ENCODE data around the gene KIF14.

DNA sequence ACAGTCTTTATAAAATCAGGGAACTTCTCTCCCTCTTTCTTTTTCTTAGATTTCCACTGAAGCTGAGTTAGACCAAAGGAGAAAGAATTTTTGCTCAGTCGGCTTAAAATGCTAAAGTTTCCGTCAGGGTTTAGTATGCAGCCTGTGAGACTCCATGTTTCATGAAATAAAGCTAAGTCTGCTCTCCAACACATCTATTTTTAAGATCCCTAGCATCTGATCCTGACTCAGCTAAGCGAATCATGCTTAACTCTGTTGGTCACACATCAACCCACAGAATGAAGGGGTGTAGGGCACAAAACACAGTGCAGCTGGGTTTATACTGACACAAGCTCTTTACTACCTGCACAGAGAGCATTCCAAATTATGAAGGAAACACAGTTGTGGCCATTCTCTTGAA, 108.4 kb downstream of the KIF14 start:
- TF ChIP-seq, protein P1, sequence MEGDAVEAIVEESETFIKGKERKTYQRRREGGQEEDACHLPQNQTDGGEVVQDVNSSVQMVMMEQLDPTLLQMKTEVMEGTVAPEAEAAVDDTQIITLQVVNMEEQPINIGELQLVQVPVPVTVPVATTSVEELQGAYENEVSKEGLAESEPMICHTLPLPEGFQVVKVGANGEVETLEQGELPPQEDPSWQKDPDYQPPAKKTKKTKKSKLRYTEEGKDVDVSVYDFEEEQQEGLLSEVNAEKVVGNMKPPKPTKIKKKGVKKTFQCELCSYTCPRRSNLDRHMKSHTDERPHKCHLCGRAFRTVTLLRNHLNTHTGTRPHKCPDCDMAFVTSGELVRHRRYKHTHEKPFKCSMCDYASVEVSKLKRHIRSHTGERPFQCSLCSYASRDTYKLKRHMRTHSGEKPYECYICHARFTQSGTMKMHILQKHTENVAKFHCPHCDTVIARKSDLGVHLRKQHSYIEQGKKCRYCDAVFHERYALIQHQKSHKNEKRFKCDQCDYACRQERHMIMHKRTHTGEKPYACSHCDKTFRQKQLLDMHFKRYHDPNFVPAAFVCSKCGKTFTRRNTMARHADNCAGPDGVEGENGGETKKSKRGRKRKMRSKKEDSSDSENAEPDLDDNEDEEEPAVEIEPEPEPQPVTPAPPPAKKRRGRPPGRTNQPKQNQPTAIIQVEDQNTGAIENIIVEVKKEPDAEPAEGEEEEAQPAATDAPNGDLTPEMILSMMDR (IDR thresholded peaks at IDR 0.05), result no peak
- TF ChIP-seq POLR2AphosphoS5 (IDR thresholded peaks at IDR 0.05) (no peak), EP300 (IDR thresholded peaks at IDR 0.05) (no peak), POLR2A (IDR thresholded peaks at IDR 0.05) (no peak)

Data from sigmoid colon (tissue), 4 donors.